Endodermal cell (in vitro differentiated cells): ENCODE results near the gene OPCML. TPM values are rescaled to one million over a fixed set of nuclear protein-coding genes. Genes with fewer than 3 reads are reported as not detected.

Experiments
- DNase-seq: peaks from one replicate; pipeline ENCODE4 v3.0.0-alpha.2; 2017
- H3K27ac ChIP-seq: 2 replicates; pipeline ENCODE4 v1.5.1; 2013; ENCODE audit warnings: mild to moderate bottlenecking, low read depth, low read length, moderate library complexity
- H3K27me3 ChIP-seq: 2 replicates; pipeline ENCODE4 v1.6.1; 2013; ENCODE audit warnings: mild to moderate bottlenecking, low read length, moderate library complexity; ENCODE audit not compliant: insufficient read depth, control insufficient read depth, poor library complexity, severe bottlenecking
- H3K36me3 ChIP-seq: 2 replicates; pipeline ENCODE4 v1.7.0; 2013; ENCODE audit warnings: mild to moderate bottlenecking, low read length, moderate library complexity; ENCODE audit not compliant: control insufficient read depth, insufficient read depth
- H3K4me1 ChIP-seq: one replicate; pipeline ENCODE4 v1.7.0; 2013; ENCODE audit warnings: low read length; ENCODE audit not compliant: control insufficient read depth, insufficient read depth
- H3K4me3 ChIP-seq: 2 replicates; pipeline ENCODE4 v1.5.1; 2013; ENCODE audit warnings: mild to moderate bottlenecking, low read length, moderate library complexity
- H3K9ac ChIP-seq: 2 replicates; pipeline ENCODE4 v1.6.1; 2013; ENCODE audit warnings: mild to moderate bottlenecking, low read length, moderate library complexity; ENCODE audit not compliant: poor library complexity, severe bottlenecking; ENCODE audit errors: extremely low read depth
- H3K9me3 ChIP-seq: 2 replicates; pipeline ENCODE4 v1.6.1; 2013; ENCODE audit warnings: mild to moderate bottlenecking, low read length, moderate library complexity; ENCODE audit not compliant: control insufficient read depth
- H3K27ac Mint-ChIP-seq: 2 replicates; pipeline ENCODE4 v1.8.0; 2020; ENCODE audit warnings: mixed read lengths
- H3K27me3 Mint-ChIP-seq: 2 replicates; pipeline ENCODE4 v1.8.0; 2021; ENCODE audit warnings: mild to moderate bottlenecking, mixed read lengths; ENCODE audit not compliant: insufficient read depth
- H3K36me3 Mint-ChIP-seq: 2 replicates; pipeline ENCODE4 v1.8.0; 2020; ENCODE audit warnings: low read depth, mixed read lengths
- H3K4me1 Mint-ChIP-seq: 2 replicates; pipeline ENCODE4 v1.8.0; 2020; ENCODE audit warnings: mixed read lengths
- H3K4me3 Mint-ChIP-seq: 2 replicates; pipeline ENCODE4 v1.8.0; 2020; ENCODE audit warnings: mild to moderate bottlenecking, moderate library complexity, mixed read lengths
- H3K9me3 Mint-ChIP-seq: 2 replicates; pipeline ENCODE4 v1.8.0; 2020; ENCODE audit warnings: mild to moderate bottlenecking, mixed read lengths
- CTCF ChIP-seq: fragments of 200-600 bp; sonication (generic); conservative IDR thresholded peaks from 2 replicates; pipeline ENCODE4 v1.5.0; 2021; ENCODE audit warnings: antibody characterized with exemption, mild to moderate bottlenecking
- WGBS, 2 experiments: methylation state at CpG; one replicate each; pipeline versions ENCODE4 v1.1.5 to v1.1.7; 2013; ENCODE audit warnings: missing lambda C conversion rate in 2 of 2, mixed read lengths in 1 of 2; ENCODE audit not compliant: insufficient coverage in 1 of 2, insufficient read length in 1 of 2; 5-methylcytosine and 5-hydroxymethylcytosine counted together
- total RNA-seq, 2 donors: library from RNA; stranded (reverse); fragmentation: NEBNext Ultra II Directional in 1 of 2; extraction: Animal tissue kit (Norgen Biotek cat#: 25700) in 1 of 2; gene quantifications; 2 replicates in 1 of 2; 3 replicates in 1 of 2; pipeline ENCODE4 v1.2.1, GENCODE V29; 2021

The OPCML gene
- total RNA-seq, 2 donors from 2014 or later, result 0.49 to 0.86 TPM

DNA sequence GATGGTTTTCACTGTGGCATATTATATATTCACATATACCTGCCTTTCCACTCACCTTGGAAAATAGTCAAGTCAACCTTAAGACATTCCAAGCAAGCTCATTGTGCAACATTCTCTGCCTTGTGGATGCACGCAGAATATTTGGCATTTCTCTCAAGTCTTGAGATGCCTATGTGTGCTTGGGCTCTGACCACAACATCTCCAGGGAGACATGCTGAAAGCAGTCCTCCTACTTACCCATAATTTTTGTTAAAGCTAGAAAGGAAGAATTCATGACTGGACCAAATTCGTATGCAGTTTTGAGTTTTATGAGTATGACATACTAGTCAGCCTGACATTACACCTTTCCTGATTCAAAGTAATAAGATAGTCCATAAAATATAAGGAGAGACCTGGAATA lies 684.0 kb downstream of the OPCML start:
- H3K9ac ChIP-seq, result no peak overlapping the region
- H3K27me3 ChIP-seq, result no peaks in the 10 kb centered on the region
- Mint-ChIP-seq H3K4me3 (no peak overlapping the region), H3K36me3 (no peaks in the 10 kb centered on the region), H3K9me3 (no peaks in the 10 kb centered on the region), H3K27me3 (no peaks in the 10 kb centered on the region), H3K4me1 (no peaks in the 10 kb centered on the region), H3K27ac (no peak overlapping the region)
- no peaks in the 10 kb centered on the region for H3K36me3 ChIP-seq
- no peak overlapping the region for H3K4me3 ChIP-seq
- no peak for DNase-seq
- 90 to 96% methylated on average over 2 of the region's 2 CpGs for WGBS, 2 experiments
- no peak for TF ChIP-seq CTCF
- no peaks in the 10 kb centered on the region for H3K9me3 ChIP-seq
- peaks cover 3% of the 10 kb centered on the region for H3K4me1 ChIP-seq
- no peak overlapping the region for H3K27ac ChIP-seq

DNA sequence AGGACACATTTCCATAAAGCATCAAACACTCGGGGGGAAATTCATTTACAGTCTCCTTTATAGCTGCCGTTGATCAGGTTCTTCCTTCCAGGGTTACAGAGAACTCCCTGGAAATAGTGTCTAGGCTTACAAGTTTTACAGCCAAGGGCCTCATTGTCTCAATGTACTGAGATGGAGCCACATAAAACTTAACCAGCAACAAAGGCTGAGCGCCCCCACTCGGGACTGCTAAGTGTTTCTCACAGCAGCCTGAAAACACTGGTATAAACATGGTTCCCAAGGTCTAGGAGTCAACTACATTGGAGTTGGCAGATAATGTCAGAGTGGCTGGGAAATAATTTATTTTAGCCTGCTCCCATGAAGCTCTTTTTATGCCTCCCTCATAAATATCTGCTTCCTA lies 686.2 kb downstream of the OPCML start:
- Mint-ChIP-seq H3K27me3 (no peaks in the 10 kb centered on the region), H3K4me3 (no peak overlapping the region), H3K9me3 (no peaks in the 10 kb centered on the region), H3K4me1 (no peaks in the 10 kb centered on the region), H3K36me3 (no peaks in the 10 kb centered on the region), H3K27ac (no peak overlapping the region)
- peak; percentile 42 for TF ChIP-seq CTCF
- H3K9ac ChIP-seq, result no peak overlapping the region
- H3K27ac ChIP-seq, result no peak overlapping the region
- no peaks in the 10 kb centered on the region for H3K36me3 ChIP-seq
- WGBS, 2 experiments, result 81 to 88% methylated on average over 2 to 4 of the region's 4 CpGs
- no peaks in the 10 kb centered on the region for H3K9me3 ChIP-seq
- no peak for DNase-seq
- no peak overlapping the region for H3K4me3 ChIP-seq
- no peaks in the 10 kb centered on the region for H3K27me3 ChIP-seq
- peaks cover 3% of the 10 kb centered on the region for H3K4me1 ChIP-seq

DNA sequence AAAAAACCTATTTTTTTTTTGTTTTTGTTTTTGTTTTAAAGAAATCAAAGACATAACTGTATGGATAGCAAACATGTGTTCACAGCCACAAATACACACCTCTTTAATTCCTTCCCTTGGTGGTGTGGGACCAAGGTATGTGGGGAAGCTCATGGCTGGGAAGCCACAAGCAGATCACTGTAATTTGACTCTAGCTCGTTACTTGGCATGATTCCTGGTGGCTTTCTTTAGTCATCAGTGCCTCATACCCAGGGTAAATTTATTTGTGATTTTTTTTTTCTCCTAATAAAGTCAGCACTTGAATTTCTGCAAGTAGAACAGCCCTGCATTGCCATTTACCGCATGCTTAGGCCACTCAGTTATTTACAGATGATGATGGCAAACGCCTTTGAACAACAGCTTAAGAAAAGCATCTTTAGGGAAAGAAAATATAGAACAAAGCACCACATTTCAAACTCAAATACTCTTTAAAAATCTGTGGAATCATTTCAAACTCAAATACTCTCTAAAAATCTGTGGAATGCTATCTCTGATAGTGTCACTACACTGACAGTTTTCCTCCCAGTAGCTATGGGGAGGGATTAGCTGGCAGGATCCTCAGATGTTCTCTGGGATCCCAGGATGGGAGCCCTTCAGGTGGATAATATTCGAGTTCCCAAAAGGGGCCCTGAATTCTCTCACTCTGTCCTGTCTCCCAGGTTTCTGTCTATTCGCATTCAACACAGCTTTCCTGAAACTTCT lies 687.2 kb downstream of the OPCML start:
- no peak overlapping the region for H3K27ac ChIP-seq
- H3K4me3 ChIP-seq, result no peak overlapping the region
- H3K9ac ChIP-seq, result no peak overlapping the region
- Mint-ChIP-seq H3K9me3 (no peaks in the 10 kb centered on the region), H3K36me3 (no peaks in the 10 kb centered on the region), H3K27me3 (no peaks in the 10 kb centered on the region), H3K27ac (no peak overlapping the region), H3K4me1 (no peaks in the 10 kb centered on the region), H3K4me3 (no peak overlapping the region)
- no peaks in the 10 kb centered on the region for H3K36me3 ChIP-seq
- WGBS, 2 experiments, result 84 to 90% methylated on average over 3 to 5 of the region's 5 CpGs
- no peaks in the 10 kb centered on the region for H3K27me3 ChIP-seq
- peaks cover 3% of the 10 kb centered on the region for H3K4me1 ChIP-seq
- no peak for TF ChIP-seq CTCF
- H3K9me3 ChIP-seq, result no peaks in the 10 kb centered on the region
- DNase-seq, result no peak
